Fibroblast of skin of right quadriceps (primary cell): ENCODE data around the gene IQCE.
"Not testable (repeated sequence)": the region's sequence is repeated elsewhere in the genome, so short reads cannot be mapped to it uniquely, and the experiment has no call there.

ENCODE experiments used
- DNase-seq: peaks from one replicate; pipeline ENCODE4 v3.0.0-alpha.2; 2013

Gene IQCE

GRCh38 chr7:2532816-2533215 is 26.0 kb upstream of the IQCE start:
- not testable (repeated sequence) for DNase-seq

- not testable (repeated sequence) for DNase-seq
These were observed 25.2 kb upstream of the IQCE start for GRCh38 chr7:2533566-2533965.

GRCh38 chr7:2534214-2534613 is 24.6 kb upstream of the IQCE start:
- DNase-seq = not testable (repeated sequence)

- not testable (repeated sequence) for DNase-seq
These were observed 22.7 kb upstream of the IQCE start for GRCh38 chr7:2535872-2536627.

- no peak for DNase-seq
These were observed 20.6 kb upstream of the IQCE start for GRCh38 chr7:2537981-2538851.

- DNase-seq = no peak
These were observed 19.5 kb upstream of the IQCE start for GRCh38 chr7:2539031-2539911.

GRCh38 chr7:2540133-2540532 is 18.6 kb upstream of the IQCE start:
- DNase-seq = no peak

- DNase-seq = no peak
These were observed 18.1 kb upstream of the IQCE start for GRCh38 chr7:2540641-2541051.

- DNase-seq = no peak
These were observed 17.3 kb upstream of the IQCE start for GRCh38 chr7:2541291-2542010.

- DNase-seq = no peak
These were observed 16.5 kb upstream of the IQCE start for GRCh38 chr7:2542011-2542915.

GRCh38 chr7:2542916-2543871 is 15.6 kb upstream of the IQCE start:
- no peak for DNase-seq

GRCh38 chr7:2544541-2545188 is 14.1 kb upstream of the IQCE start:
- no peak for DNase-seq

GRCh38 chr7:2545746-2546425 is 12.9 kb upstream of the IQCE start:
- DNase-seq = no peak

GRCh38 chr7:2546776-2547586 is 11.8 kb upstream of the IQCE start:
- no peak for DNase-seq

GRCh38 chr7:2551418-2551817 is 7.4 kb upstream of the IQCE start:
- no peak for DNase-seq

GRCh38 chr7:2553108-2553507 is 5.7 kb upstream of the IQCE start:
- DNase-seq = no peak

GRCh38 chr7:2553831-2554581 is 4.8 kb upstream of the IQCE start:
- no peak for DNase-seq
